Fibroblast of skin of right biceps (primary cell): ENCODE data around the gene ANKRD12.

ENCODE experiments used
- DNase-seq: peaks from one replicate; pipeline ENCODE4 v3.0.0-alpha.2; 2013

Gene ANKRD12

DNA sequence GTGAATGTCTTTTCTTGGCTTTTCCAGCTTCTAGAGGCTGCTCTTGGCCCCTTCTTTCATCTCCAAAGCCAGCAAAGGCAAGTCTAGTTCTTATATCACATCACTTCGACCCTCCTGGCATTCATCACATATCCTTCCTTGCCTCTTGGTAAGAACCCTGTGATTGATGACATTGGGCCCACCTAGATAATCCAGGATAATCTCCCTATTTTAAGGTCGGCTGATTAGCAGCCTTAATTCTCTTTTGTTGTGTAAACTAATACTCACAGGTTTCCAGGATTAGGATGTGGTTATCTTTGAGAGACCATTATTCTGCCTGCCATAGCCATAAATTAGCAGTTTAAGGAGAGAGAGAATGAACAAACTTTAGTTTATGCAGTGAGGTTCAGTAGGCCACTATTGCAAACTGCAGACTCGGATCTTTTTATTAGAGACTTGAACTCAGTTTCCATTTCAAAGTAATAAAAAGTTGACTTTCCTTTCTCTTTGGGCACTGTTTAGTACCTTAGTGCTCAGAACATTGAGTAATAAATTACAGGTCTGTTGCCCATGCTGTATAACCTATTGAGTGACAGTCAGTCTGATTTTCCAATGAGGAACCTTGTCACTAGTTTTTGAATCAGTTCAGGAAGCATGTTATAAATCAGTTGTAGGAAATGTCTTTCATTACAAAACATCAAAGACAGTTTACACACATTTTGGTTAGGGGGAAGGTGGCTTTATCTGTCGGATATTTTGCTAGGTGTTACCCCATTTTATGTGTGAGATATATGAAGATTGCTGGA is 29.6 kb upstream of the ANKRD12 start:
- DNase-seq, result no peak

DNA sequence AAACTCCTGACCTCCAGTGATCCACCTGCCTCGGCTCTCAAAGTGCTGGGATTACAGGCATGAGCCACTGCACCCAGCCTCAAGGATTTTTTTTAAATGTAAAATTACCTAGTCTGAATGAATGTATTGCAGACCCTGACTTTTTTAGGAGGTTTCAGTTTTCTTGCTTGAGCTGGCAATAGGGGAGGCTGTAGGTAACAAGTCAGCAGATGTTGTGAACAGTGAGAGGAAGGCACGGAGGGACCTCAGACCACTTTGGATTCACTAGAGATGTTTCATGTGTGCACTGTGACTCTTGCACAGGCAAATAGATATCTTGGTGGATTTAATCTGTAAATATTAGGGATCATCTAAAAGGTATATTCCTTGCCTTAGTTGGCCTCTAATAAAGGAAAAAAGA is 27.7 kb upstream of the ANKRD12 start:
- DNase-seq, result no peak

DNA sequence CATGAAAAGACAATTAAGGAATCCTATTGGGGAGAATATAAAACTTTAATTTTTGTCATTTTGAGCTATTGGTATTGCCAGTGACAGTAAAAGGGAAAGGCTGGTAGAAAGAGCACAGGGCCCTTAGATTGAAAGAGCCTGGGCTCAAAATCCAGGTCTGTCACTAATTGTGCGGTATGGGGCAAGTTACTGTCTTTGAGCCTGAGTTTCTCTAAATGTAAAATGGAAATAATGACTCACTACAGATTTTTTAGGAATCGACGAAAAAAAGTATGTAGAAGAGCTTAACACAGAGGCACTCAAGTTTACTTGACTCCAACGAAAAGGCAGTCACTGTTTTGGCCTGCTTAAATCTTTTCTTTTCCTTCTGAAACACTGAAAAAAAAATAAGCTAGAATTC is 27.1 kb upstream of the ANKRD12 start:
- peak; percentile 74 for DNase-seq

DNA sequence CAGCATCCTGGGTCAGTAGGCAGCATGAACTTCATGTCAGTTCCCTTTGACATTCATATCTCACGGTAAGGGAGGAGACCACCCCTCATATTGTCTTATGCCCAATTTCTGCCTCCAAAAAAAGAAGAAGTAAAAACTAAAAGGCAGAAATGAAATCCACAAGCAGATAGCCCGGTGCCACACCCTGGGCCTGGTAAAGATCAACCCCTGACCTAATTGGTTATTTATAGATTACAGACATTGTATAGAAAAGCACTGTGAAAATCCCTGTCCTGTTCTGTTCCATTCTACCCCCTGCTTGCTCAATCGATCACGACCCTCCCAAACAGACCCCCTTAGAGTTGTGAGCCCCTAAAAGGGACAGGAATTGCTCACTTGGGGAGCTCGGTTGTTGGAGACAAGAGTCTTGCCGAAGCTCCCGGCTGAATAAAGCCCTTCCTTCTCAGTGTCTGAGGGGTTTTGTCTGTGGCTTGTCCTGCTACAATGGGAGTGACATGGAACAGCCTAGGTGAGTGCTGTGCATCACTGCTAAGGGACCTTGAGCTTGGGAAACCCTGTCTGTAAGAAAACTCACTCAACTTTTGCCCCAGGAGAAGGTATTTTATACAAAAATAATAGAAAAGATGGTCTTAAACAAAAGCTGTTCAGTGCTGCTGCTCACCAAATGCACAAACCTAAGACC is 23.0 kb upstream of the ANKRD12 start:
- DNase-seq, result no peak

- no peak for DNase-seq
These were observed 20.6 kb upstream of the ANKRD12 start for GRCh38 chr18:9115984-9116383.

GRCh38 chr18:9117980-9118841 is 18.4 kb upstream of the ANKRD12 start:
- DNase-seq, result no peak

DNA sequence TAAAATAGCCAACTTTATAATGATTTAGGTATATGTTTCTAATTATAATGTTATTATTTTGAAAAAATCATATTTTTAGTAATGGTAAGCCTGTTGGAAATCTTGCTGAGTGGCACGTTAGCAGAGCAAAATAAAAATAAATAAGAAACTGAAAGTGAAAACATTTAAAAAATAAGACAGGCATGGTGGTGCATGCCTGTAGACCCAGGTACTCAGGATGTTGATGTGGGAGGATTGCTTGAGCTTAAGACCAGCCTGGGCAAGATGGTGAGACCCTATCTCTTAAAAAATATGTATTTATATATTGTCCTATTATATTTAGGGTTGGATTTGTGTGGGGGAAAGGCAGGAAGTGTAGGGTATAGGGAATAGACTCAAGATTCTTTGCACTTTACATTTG is 15.8 kb upstream of the ANKRD12 start:
- DNase-seq, result no peak

DNA sequence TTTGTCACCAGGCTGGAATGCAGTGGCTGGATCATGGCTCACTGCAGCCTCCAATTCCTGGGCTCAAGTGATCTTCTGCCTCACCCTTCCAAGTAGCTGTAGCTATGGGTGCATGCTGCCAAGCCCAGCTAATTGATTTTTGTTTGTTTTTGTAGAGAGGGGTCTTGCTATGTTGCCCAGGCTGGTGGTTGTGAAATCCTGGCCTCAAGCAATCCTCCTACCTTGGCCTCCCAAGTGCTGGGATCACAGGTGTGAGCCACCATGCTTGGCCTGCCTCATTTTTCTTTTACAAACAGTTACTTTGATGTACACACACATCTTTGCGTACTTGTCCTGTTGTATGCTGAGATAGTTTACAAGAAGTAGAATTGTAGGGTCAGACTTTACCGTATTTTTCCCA is 13.1 kb upstream of the ANKRD12 start:
- DNase-seq, result no peak

DNA sequence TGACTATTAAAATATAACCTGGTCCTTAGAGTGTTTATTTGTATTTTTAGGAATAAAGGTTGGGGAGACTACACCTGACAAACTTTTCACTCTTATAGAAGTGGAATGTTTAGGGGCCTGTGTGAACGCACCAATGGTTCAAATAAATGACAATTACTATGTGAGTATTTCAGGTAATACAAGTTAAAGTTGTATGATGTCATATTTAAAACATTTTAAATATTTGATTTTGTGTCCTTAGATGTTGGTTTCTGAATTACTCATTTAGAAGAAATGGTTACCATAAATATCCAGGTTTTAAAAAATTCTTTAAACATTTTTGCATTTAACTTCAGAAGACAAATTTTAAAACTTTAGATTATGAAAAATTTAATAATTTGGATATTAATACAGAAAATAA is 11.8 kb upstream of the ANKRD12 start:
- no peak for DNase-seq

- DNase-seq, result no peak
These were observed 10.2 kb upstream of the ANKRD12 start for GRCh38 chr18:9126337-9126736.

- DNase-seq, result no peak
These were observed 6.4 kb upstream of the ANKRD12 start for GRCh38 chr18:9130195-9130594.

GRCh38 chr18:9130806-9131205 is 5.8 kb upstream of the ANKRD12 start:
- DNase-seq, result no peak

- DNase-seq, result no peak
These were observed 4.0 kb upstream of the ANKRD12 start for GRCh38 chr18:9132628-9133027.

- DNase-seq, result no peak
These were observed 3.4 kb upstream of the ANKRD12 start for GRCh38 chr18:9133225-9133624.

DNA sequence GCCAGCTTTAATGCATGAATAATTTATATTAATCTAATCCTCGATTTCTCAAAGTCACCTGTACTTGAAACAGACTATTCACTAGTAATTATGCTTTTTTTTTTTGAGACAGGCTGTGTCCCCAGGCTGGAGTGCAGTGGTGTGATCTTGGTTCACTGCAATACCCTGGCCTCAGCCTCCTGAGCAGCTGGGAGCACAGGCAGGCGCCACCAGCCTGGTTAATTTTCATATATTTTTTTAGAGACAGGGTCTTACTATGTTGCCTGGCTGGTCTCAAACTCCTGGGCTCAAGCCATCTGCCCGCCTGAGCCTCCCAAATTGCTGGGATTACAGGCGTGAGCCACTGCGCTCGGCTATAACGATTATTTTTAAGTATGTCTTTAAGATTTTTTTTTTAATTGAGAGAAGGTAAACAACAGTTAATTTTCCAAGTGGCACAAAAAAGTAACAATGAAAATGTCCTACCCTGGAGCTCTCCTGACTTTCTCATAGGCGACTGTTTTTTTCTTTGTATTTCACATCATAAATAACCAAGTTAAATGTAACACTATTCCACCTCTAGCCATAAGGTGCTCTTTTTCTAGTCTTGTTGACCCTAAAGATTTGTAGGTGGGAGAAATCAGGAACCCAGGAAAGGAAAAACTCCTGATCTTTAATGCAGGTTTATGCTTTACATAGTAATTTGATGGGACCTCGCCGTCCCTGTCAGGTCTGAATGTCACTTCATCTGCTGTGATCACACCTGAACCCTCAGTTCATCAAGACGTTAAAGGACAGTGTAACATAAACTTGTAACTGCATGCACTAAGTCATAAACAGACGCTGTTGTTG is 1.3 kb upstream of the ANKRD12 start:
- DNase-seq, result no peak

- DNase-seq, result no peak
These were observed 668 bp upstream of the ANKRD12 start for GRCh38 chr18:9135912-9136314.

DNA sequence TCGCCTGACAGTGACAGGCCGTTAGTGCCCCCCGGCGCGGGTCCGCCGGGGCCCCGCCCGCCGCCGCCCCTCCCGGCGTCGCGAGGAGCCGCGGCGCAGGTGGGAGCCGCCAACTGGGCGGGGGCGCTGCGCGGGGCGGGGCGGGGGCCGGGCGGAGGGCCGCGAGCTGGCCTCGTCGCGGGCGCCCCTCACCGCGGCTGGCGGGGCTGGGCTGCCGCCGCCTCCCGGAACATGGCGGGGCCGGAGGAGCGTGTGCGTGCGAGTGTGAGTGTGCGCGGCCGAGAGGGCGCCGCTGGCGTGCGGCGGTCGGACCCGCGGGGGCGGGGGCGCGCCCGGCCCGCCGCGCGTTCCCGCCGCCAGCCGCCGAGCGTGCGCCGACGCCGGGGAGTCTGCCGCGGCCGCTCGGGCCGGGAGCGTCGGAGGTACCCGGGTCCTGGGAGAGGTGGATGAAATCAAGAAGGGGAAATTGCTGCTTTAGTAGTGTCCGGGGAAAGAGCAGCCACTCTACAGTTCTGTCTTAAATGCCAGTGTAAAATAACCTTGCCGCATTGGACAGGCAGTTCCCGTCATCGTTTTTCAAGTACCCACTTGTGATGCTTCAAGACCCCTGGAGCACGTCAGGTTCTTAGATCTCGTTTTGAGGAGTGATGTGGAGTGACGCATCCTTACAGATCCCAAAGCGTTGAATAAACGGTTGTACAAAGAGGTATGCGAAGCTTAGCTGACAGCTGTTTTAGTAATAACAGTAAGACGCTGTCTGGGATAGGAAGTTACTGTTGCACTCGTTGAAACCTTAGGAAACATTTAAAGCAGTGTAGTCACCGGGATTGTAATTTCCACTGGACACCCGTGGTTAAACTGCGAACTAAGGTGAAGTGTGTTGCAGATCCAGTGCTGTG is 836 bp downstream of the ANKRD12 start:
- peak; percentile 82 for DNase-seq

- no peak for DNase-seq
These were observed 2.9 kb downstream of the ANKRD12 start for GRCh38 chr18:9139400-9140039.

GRCh38 chr18:9140381-9140780 is 3.8 kb downstream of the ANKRD12 start:
- no peak for DNase-seq

- no peak for DNase-seq
These were observed 4.4 kb downstream of the ANKRD12 start for GRCh38 chr18:9140984-9141383.

DNA sequence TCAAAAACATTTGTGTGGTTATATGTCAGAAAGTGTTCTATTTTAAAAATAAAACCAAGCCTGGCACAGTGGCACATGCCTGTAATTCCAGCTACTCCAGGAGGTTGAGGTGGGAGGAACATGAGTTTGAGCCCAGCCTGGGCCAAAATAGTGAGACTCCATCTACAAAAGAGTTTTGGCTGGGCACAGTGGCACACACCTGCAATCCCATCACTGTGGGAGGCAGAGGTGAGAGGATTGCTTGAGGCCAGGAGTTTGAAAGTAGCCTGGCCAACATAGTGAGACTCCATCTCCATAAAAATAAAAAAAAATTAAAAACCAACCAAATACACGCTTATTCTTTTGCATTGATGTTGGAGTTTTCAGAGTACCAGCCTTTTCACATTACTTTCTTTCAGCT is 9.6 kb downstream of the ANKRD12 start:
- DNase-seq, result no peak
